GM15510 (cell line): Measurements from ENCODE around the gene KLK8.

Experiments used
- POLR2A ChIP-seq: IDR thresholded peaks from 3 replicates; pipeline ENCODE4 v1.6.1; 2011; ENCODE audit warnings: borderline replicate concordance; ENCODE audit not compliant: insufficient read length; ENCODE audit errors: extremely low read depth

The KLK8 gene, protein sequence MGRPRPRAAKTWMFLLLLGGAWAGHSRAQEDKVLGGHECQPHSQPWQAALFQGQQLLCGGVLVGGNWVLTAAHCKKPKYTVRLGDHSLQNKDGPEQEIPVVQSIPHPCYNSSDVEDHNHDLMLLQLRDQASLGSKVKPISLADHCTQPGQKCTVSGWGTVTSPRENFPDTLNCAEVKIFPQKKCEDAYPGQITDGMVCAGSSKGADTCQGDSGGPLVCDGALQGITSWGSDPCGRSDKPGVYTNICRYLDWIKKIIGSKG

DNA sequence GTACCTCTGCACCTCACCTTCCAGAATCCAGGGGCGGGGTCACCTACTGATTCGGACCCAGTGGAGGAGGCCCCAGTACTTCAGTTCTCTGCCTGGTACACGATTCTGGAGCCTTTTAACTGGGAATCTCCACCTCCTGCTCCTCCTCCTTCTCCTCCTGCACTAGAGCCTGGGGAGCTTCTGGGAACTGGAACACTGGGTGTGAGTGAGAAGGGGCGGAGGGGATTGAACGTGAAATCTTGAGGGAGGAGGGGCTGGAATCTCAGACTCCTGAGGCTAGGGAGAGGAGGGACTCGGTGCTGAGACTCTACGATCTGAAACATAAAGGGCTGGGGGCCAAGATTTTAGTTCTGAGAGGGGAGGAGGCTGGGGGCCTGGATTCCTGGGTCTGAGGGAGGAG is at the start of gene KLK8:
Gene KLK8, minus strand, starts transcription at position 90 of the 400 bp plus-strand sequence. CDS start 437 bp downstream, outside the sequence.
- no peak for TF ChIP-seq POLR2A

DNA sequence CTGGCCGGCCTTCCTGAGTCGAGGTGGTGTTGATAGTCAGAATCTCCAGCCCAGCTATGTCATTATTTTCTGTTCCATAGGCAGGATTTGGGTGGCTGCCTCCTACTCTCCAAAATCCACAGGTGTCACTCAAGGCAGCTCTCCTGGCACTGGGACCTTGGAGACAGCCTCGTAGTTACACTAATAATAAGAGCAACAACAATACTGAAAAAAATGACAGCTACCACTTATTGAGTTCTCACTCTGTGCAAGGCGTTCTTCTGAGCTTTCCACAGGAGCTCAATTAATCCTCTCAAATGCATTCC is 45.6 kb upstream of the KLK8 start:
- no peak for TF ChIP-seq POLR2A

DNA sequence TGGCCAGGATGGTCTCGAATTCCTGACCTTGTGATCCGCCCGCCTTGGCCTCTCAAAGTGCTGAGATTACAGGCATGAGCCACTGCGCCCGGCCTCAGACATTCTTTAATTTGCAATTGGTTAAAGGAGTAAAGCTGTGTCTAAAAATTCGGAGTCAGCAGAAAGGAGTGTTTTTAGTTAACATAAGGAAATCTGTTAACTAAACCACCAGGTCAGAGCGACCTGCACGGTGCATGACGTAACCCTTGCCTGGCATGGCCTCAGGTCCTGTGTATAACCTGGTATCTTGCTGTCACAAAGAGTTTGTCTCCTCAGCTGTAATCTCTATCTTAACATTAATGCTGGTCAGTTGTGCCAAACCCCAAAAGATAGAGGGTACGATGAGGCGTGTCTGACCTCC is 42.9 kb upstream of the KLK8 start:
- TF ChIP-seq POLR2A: no peak

DNA sequence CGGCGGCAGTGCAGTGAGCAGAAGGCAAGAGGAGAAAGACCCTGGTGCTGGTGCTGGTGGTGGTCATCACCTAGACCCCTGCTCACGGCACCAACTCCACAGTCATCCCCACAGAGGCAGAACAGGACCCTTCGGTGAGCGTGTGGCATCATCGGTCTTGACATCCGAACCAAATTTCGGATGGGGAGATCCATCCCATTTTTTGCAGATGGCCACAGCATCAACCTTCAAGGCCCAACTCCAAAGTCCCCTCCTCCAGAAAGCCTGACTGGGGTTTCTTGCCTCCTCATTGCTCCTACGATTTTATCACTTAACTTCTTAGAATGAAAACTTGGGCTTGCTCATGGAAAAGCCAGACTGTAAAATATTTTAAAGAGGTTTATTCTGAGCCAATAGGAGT is 42.1 kb upstream of the KLK8 start:
- no peak for TF ChIP-seq POLR2A

DNA sequence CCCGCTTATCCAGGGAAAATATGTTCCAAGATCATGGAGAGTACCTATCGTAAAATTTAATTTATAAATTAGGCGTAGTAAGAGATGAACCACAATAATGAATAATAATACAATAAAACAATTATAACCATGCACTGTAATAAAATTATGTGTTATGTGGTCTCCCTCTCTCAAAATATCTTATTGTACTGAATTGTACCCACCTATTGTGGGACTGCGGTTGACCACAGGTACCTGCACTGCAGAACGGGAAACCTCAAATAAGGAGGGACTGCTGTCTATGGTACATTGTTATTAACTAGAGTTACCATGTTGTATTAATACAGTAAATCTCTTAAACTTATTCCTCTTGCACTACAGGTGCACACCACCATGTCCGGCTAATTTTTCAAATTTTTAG is 38.7 kb upstream of the KLK8 start:
- TF ChIP-seq POLR2A: no peak

DNA sequence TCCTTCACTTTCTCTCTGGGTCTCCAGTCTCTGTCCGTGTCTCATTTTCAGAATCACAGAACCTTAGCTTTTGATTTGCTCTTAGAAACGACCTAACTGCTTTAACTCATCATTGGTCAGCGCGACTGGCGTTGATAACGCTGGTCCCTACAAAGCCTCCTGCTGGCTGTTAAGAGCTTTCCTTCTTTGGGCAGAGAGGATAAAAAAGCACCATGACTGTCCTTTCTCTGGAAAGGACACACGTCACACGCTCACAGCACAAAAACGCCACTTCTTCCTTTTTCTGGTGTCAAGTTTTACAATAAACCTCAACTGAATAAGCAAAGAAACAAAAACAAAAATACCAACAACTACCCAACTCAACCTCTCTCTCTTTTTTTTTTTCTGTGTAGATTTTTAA is 35.1 kb upstream of the KLK8 start:
- no peak for TF ChIP-seq POLR2A

DNA sequence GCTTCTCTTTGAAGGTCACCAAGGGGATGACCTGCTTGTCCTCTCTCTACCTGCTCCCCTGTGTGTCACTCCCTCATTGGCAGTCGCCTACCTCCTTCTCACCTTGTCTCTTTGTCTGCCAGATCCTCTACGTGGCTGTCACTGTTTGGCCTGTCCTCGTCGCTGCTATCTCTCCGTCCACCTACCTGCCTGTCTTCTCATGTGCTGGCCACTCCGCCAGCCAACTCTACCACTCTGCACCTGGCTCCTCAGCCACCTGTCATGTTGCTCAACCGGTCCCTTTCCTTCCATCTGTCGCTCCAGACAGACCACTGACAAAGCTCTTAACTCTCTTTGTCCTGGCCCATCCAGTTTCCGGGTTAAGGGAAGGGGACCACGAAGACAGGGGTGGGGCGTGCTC is 33.3 kb upstream of the KLK8 start, which contains the start of gene KLK12:
Gene KLK12, minus strand, starts transcription at position 299 of the 400 bp plus-strand sequence. CDS start 381 bp downstream, outside the sequence.
- no peak for TF ChIP-seq POLR2A

DNA sequence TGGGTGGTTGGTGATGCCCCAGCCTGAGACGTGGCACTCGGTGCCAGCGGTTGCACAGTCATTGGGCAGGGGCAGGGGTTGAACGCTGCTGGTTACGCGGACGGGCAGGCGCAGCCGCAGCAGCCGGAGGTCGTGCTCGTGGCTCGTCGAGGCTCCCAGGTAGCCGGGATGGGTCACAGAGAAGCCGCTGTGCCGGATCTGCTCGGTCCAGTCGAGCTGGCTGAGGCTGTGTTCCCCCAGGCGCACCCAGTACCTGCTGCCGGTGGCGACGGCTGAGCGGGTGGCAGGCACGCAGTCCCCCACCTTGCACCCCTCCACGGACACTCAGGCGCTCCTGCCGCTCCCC is 30.4 kb upstream of the KLK8 start:
- no peak for TF ChIP-seq POLR2A

DNA sequence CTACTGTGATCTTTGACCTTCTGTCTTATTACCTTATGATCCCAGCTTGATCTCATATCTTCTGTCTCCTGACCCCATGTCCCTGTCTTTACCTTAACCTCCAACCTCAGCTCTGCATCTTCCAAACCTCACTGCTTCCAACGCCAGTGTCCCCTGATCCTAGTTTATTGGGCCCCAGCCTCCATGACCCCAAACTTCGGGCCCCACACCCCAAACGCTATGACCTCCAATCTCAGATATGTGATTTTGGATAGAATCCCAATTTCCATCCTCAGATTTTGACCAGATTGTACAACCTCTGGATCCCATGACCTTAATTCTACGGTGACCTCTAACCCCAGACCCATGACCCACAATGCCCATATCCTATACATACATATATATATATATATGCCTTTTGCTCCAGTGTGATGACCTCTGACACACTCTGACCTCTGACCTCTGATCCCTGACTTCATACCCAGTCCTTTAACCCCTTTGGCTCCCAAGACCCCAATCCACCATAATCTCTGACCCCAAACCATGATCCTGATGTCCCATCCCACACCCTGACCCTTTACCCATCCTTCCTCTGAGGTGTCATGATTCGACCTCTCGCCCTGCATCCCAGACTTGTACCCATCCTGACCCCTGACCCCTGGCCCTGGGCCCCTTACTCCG is 29.9 kb upstream of the KLK8 start:
- no peak for TF ChIP-seq POLR2A

DNA sequence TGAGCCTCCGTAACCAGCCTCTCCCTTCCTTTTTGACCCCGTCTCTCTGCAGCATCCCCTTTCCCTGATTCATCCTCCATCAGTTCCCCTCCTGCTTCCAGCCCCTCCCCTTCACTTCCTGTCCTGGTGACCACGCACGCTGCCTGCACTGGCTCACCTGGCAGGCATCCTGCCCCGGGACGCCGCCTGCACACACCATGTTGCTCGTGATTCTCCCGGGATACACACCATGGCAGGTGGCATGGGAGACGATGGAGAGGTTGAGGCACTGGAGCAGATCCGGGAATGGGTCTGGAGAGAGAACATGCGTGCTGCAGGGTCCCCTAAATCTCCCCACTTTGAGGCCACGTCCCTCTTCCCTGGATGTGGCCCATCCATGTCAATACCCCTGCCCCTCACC is 29.2 kb upstream of the KLK8 start:
- no peak for TF ChIP-seq POLR2A

DNA sequence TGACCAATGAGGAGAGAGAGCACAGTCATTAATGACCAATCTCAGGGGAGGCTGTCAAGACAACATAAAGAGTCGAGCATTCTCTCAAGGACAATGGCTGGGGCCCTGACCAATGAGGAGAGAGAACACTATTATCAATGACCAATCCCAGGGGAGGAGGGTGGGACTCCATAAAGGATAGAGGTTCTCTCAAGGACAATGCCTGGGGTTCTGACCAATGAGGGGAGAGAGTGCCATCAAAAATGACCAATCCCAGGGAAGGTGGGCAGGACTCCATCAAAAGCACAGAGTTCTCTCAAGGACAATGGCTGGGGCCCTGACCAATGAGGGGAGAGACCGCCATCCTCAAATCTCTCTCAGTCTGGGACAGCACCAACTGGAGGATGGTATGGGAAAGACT is 28.3 kb upstream of the KLK8 start:
- TF ChIP-seq POLR2A: no peak

DNA sequence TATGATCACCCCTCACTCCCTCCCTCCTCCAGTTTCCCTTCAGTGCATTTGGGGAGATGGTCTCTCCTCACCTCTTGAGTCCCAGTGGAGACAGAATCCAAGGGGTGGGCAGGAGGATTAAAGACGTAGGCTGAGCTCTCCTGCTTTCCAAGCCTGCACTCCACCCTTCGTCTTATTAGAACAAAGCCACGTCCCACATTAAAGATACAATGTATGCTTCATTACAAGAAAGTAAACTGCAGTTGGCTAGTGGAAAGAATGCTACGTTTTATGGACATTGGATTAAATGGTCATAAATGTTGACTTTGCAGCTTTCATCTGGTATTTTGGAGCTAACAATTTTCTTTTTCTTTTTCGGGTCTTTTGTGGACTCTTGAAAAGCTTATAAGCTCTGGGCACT is 26.5 kb upstream of the KLK8 start:
- no peak for TF ChIP-seq POLR2A

DNA sequence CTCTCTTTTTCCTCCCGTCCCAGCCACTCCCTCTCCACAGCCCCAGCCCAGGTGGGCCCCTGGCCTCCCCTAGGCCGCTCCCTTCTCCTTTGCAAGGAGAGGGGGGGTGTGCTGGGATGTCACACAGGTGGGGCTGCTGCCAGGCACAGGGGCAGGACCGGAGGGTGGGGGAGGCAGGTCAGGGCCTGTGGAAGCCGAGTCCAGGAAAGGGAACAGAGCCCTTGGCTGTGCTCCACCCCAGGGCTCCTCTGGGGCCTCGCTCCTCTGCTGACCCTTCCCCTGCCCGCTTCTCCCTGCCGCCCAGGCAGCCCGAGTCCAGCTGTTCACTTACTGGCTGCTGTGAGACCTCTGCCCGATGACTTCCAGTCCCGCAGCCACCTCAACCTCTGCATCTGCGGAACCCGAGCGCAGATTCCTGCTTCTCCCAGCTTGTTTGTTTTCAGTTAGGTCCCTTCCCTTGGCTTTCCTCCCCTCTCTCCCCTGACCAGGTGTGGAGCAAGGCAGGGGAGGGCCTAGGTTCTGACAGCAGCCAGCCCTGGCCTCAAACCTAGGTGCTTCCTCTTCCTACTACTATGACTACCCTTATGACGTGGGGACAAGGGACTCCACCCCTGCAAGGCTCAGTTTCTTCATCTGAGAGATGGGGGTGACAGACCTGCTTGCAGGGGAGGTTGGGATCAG is 25.9 kb upstream of the KLK8 start:
- TF ChIP-seq POLR2A: no peak

DNA sequence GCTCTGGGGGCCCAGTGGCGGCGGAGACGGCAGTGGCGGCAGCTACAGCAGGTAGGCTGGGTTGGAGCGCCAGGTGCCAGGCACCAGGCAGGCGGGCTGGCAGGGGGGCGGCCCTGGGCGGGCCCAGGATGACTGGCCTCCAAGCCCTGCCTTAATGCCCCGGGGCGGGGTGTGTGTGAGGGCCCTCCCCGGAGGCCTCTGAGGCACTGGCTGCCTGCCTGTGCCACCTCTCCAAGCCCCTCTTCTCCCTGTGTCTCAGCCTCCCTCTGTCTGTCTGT is 25.1 kb upstream of the KLK8 start, which contains the start of gene KLK11:
Gene KLK11, minus strand, starts transcription at position 63 of the 278 bp plus-strand sequence. CDS start 985 bp downstream, outside the sequence.
- TF ChIP-seq POLR2A: no peak

DNA sequence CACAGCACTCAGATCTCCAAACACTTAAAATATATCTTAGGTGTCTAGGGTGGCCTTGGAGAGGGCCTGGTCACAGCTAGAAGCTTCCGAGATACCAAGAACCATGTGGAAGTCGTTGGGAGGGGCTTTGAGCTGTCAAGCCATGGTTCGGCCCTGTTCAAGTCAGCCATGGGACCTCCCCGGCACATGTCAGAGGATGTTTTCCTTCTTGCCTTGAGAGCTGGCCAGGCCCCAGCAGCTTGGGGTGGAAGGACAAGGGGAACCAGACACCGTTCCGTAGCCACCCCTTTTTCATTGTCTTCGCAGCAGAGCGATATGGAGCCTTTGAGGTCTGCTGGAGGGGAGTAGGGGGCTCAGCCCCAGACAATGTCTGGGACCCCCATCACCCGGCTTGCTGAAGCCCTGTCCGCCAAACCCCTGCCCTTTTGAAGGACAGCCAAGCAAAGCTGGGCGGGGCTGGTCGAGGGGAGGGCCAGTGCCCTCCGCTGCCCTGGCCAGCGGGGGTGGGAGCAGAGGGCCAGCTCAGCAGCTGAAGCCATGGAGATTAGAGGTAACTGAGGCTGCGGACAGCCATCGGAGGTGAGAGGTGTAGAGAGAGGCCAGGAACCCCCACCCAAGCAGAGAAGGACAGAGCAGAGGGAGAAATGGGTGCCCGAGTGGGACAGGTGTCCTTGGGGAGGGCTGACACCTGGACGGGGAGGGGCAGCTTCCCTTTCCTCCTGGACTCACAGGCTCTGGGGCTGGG is 24.6 kb upstream of the KLK8 start:
- no peak for TF ChIP-seq POLR2A
